DMS114 treated with DMSO at 0.1 percent for 48 hours (cell line): ENCODE results near the gene CADM2.
"Not testable (repeated sequence)": the region's sequence is repeated elsewhere in the genome, so short reads cannot be mapped to it uniquely, and the experiment has no call there.

Source experiments
- DNase-seq: peaks from one replicate; lab custom pipeline; 2025; ENCODE audit not compliant: unreplicated experiment; lab: John Stamatoyannopoulos, UW

CADM2 gene

DNA sequence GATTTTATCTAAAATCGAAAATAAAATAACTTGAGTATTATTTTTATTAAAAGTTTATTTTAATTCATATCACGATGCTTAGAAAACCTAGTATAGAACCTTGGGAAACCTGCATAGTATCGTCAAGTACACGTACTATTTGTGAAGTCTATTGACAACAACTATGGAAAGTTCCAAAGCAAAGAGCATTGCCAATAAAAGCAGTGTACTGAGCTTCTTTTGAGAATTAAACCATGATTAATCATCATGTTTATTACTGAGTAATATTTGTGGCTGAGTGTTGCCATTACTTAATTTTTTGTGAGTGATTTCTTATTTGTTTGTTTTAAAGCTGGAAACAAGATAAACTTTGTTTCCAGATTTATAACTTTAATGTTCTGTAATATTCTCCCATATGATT is 674.1 kb downstream of the CADM2 start:
- no peak for DNase-seq

DNA sequence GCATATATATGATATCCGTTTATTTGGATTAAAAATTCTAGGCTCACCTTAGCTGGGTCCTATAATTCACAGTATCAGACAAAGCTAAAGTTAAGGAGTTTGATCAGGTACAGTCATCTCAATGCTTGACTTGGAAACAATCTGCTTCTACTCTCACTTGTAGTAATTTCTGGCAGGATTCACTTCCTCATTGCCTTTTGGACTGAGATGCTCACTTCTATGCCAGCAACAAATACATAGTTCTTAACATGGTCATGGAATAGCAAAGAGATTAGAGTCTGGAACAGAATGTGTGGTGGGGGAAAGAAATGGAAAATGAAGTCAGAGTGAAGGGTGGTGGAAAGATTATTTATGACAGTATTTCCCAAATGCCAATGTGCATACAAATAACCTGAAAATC is 693.6 kb downstream of the CADM2 start:
- no peak for DNase-seq

DNA sequence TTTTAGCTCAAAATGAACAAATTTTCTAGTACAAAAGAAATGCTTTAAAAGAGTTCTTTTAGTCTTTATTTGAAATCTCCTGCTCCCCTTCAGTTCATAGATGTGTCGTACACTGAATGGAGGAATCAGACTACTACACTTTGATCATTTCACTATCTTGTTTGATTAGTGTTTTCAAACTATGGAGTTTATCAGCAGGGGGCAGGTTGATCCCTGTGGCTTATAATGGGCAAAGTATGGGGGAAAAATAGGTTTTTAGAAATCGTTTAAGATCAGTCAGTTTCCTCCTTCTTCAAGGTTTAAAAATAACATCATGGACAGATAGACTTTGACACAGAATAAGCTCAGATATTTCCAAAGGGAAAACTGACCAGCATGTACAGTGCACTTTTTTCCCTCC is 701.7 kb downstream of the CADM2 start:
- no peak for DNase-seq

DNA sequence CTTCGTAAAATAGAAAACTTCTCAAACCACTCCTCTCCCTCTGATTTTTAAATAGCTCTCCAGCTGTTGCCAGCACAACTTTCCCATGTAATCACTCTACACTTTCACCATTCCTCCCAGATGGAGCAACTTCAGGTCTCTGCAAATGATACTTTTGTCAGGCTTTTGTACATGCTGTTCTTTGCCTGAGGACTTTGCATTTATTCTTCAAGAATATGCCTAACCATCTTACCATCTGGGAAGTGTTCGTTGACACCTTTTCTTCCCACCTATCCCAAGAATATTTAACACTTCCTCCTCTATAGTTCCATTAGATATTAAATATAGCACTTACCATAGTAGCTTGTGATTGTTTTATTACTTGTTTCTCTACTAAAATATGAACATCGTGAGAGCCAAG is 703.7 kb downstream of the CADM2 start:
- DNase-seq = no peak

DNA sequence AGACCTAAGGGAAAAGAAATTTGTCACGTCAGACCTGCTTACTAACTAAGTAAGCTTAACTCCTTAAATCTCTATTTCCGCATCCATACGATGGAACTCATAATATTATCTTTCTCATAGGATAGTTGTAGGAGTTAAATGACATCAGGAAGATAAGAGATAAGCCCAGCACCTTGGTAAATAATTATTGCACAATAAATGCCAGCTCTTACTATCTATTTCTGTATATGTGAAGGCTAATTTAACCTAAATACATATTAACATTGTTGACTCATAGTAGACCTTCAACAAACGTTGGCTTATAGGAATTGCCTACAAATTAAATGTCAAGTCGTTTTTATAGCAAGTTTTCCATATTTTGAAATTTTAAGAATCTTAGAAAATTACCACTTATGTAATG is 709.0 kb downstream of the CADM2 start:
- DNase-seq = no peak

DNA sequence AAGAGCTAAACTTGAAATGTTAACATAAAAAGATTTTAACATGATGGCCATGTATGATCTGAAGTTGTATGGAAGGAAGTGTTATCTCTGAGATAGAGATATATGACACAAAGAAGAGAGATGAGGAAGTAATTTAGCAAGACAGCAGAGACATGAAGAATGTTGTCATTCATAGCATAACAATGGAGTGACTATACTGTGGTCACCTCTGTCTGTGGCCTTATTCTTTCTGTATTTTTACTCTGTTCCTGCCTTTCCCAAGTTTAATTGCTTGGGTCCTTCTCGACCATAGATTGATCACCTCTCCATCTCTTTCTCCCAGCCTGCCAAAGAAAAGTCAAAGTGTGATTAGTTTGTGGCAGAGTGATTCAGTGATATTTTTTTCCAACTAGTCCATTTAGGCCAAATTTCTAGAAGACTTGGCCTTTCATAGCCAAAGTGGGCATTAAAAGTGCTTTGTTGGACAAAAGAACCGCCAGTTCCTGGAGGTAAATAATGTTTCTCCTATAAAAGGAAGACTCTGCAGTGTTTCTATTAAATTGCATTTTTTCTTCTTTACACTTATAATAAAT is 711.9 kb downstream of the CADM2 start:
- no peak for DNase-seq

DNA sequence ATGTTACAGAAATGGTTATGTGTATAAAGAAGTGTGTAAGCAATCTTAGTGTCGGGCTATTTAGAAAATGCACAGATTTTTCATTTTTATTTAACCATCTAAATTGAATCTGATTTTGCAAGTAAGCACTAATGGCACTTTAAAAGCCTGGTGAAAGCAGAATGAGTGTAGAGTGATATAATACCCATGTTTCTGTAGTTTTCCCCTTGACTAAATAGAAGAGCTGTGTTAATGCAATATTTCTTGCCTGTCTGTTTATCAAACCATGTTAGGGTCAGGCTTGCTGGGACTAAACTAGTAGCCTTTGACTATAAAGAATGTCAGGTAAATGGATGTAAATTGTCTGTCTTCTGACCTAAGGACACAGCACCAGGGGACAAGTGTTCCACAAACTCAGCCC is 714.0 kb downstream of the CADM2 start:
- no peak for DNase-seq

DNA sequence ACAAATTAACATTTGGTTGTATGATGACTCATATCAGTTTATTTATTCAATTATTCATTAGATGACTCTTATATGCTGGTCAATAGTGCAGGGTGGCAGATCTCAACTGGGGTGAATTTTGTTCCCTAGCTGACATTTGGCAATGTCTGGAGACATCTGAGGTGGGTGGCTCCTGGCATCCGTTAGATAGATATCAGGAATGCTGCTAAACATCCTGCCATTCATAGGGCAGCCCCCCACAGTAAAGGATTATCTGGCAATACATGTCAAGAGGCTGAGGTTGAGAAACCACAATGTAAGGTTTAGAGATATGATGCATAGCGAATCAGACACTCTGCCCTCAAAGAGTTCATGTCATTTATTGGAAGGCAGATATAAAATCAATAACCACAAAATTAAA is 719.9 kb downstream of the CADM2 start:
- DNase-seq = no peak

DNA sequence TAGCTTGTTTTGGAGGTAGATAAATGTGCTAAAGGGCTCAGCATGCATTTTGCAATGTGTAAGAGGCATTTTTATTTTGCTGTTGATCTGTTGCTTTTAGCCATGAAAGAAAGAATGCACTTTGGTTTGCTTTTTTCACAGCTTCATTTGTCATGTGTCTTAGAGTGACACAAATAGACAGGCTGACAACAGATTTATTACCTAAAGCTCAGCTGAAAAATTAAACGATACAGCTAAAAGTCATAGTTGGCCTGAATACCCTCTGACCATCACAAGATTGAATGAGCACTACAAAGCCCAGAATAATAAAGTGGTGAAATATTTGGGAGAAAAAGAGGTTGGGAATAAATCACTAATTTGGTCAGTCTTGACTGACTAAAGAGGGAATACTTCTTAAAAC is 723.1 kb downstream of the CADM2 start:
- DNase-seq = no peak

DNA sequence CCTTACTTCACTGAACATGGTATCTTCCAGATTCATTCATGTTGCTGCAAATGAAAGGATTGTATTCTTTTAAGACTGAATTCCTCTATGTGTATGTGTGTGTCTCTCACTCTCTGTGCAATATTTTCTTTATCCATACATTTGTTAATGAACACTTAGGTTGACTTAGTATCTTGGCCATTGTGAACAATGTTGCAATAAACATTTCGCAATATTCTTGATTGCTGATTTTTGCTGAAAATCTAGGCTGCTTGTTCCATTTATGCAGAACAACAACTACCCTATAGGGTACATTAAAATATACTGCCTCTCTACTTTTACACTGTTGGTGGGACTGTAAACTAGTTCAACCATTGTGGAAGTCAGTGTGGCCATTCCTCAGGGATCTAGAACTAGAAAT is 732.4 kb downstream of the CADM2 start:
- no peak for DNase-seq

DNA sequence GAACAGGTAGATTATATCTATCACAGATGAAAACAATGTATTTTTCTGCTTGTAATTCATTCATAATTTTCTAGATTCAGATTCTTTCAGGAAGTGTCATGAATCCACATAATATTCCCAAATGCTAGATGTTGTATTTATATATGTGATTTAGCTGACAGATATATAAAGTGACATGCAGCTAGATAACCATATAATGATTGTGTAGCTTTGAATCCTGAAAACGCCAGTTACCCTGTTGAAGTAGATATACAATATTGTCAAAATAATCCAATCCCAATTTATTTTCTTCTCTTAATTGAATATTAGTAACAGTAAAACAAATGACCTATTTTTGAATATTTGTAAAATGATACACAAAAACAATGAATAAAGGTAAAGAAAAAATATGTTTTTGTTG is 738.4 kb downstream of the CADM2 start:
- DNase-seq = no peak

DNA sequence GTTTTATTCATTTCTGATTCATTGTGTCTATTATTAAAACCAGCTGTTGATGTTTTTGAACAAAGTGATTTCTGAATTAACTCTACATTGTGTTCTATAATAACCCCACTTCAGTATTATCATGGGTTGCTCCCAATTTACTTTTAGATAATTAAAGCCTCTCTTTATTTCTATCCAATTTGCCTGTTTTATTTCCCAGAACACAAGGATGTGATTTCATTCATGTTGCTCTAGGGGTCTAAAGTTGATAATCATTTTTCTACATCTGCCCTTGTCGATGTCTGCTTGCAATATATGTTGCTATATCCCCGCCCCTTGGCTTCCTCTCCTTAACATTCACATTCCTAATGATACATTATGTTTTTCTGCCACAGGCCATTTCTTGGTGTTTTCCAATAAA is 747.3 kb downstream of the CADM2 start:
- DNase-seq = no peak

DNA sequence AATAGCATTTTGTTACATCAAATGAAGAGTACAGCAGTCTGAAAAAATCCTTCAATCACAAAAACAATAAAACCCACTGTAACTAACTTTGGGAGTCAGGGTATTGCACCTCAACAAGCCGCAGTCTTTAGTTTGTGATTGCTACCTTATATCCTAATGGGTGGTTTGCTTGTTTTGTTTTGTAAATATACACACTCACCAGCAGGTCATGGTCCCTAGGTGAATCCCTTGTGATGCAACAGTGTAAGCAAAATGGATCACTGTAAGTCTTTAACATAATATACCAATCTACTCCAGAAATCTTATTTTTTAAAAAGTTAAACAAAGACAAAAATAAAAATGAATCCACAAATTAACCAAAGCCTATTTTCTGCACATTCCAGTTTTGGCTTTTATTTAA is 749.5 kb downstream of the CADM2 start:
- not testable (repeated sequence) for DNase-seq

DNA sequence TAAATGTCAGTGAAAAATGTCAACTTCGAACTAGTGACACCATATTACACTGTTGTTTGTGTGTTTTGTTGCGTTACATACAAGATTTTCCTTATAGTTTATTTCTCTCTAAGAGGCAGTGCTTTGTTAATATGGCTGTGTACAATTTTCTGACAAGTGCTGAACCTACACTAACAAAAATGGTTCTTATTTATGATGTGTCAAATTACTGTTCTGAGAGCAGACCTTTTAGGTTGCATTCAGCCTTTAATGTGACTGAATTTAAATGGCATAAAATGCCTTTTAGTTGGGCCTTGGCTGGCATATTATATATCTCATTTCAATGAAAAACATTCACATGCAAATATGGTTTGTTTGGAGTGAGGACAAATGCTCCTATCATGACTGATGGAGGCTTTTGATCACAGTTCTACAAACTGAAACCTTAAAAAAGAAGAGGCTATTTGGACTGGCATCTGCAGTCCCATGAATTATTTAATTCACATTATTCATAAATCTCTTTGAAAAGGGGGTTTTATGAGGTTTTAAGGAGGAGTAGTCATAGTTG is 750.6 kb downstream of the CADM2 start:
- DNase-seq = no peak

DNA sequence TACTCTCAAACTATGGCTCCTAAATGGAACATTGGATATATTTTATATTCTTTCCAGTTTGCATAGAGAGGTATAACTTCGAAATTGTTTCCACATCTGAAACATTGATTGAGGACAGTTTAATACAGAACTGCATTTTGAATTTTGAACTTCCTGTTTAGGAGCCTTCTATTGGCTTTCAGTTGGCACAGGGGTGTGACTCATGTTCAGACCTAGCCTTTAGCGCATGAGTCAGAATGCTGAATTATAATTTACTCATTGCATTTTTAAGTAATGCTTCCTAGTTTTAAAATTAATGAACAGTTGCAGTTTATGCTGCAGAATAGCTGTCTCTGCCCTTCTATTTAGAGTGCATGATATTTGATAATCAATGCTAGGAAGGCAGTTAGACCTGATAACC is 751.7 kb downstream of the CADM2 start:
- DNase-seq = no peak

DNA sequence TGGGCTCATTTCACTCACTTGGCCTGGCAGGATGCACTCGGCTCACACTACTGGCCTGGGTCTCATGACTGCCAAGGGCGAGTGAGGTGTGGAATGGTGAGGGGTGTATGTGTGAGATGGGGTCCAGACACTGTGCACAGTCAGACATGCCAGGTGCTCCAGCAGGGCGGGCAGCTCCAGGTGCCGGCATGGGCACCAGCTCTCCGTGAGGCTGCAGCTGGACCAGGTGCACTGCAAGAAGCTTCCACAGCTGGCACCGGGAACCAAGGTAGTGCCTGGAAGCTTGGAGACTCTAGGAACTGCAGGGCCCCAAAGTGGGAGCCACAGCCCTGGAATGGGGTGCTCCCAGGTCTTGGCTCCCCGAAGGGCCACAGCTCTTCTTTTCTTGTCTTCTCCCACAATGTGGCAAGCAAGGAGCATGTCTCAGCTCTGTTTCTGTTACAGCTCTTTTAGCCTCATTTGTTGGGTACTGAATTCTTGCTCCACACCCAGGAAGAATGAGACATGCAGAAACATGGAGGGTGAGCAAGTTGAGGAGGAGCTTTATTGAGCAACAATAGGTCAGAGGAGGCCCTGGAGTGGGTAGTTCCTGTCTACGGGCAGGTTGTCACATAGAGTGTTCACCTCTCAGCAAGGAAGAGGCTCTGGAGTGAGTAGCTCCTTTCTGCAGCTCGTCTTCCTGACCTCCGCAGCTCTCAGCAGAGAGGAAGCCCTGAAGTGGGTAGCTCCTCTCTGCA is 762.8 kb downstream of the CADM2 start:
- no peak for DNase-seq

DNA sequence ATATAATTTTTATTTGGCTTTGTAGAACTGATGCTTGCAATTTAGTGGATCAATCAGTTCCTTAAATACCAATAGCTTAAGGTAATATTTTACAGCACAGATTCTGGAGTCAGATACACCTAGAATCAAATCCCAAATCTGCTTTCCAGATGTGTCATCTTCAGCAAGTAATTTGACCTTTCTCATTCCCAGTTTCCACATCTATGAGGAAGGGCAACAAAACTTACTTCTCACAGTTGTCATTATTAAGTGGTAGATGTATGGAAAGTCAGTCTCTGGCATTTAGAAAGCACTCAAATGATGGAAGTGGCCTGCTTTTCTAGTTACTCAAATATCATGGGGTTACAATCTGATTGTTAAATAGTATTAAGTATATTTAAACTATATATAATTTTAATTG is 767.0 kb downstream of the CADM2 start:
- DNase-seq = no peak

DNA sequence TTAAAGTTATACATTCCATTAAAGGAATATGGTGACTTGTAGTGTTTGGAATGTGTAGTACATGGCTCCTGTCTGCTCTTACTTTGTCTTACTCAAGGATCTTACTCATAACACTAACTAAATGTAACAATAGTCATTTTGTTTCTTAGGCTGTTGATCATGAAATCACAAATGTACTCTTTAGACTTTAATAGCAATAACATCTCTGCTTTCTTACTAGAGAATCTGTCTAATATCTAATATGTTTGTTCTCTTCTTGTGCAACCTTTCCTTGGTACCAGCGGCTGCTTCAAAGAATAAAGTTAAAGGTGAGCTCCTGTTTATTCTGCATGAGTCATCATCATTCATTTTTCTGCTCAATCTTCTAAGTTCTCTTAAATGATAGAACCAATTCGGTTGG is 767.5 kb downstream of the CADM2 start:
- no peak for DNase-seq

DNA sequence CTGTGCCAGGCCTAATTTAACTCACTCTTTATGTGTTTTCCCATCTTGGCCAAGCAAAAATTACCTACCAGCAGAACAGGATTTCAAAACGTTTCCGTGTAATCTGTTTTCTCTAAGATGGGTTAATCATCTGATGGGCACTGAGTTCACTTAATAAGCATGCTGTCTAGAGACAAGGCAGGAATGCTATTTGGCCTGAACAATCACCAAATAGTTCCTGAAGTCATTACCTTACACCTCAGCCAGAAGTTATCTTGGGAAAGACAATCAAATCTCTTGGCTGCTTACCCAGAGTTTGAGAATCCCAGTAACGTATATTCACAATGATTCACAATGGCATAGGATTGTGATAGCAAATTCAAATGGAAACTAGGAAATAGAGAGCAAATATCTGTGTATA is 779.1 kb downstream of the CADM2 start:
- no peak for DNase-seq

DNA sequence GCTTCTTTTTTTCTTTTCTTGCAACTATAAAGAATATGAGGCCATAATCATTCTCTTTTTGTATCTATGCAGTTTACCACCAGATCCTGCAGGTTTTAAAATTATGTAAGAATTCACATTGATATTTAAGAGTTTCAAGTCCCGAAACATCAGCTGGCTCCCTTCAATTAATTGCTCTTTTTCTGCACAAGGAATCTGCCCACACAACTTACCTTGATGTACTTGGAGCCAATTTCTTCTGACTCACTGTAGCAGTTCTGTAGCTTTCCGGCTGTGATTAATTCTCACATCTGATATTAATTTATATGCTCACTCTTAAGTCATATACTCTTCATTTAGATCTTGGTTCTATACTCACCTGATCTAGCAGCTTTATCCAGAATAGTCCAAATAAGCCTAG is 781.8 kb downstream of the CADM2 start:
- DNase-seq = no peak

DNA sequence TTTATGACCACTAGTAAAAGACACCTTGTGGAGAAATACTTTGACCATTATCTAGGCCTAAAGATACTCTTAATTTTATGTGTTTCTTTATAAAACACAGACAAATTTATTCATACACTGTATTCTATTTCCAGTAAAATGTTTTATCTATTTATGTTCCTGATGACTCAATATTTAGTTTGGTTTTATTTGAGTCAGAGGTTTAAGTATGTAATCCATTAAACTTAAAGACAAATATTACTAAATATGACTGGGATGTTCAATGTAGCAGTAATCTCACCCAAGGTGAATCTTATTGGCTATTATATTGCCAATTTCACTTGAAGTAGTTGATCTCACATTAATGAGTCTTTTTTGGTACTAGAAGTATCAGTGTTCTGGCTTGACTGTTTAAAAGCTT is 799.7 kb downstream of the CADM2 start:
- DNase-seq = no peak

DNA sequence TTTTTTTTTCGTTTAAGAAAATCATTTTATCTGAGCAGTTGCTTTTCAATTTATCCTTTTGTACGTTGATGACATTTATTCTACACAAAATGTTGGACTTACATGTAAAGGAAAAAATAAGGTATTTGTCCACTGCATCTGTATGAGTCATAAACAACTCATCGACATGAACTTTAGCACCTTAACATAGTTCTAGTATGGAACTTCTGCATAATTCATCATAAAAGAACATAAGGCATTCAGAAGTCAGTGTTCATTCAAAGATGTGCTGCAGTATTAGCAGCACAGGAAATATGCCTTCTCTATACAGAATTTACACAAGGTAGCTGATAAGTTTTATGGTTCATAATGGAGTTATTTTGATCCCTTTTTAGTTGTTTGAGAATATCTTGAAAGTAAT is 801.6 kb downstream of the CADM2 start:
- DNase-seq = no peak

DNA sequence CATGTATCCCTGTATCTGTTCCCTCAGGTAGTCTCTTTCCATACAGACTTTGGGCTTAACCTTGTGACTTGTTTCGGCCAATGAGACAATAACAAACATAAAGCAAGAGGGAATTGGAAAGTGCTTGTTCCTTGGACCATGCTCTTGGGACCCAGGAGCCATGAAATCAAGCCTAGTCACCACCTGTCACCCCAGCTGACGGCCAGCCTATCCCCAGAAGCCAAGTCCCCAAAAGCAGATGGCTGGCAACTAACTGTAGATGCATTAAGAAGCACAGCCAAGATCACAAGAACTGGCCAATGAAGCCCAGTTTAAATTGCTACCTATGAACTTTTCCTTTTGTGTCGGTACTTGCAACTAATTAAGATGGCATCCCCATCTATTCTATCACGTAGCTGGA is 822.0 kb downstream of the CADM2 start:
- DNase-seq = no peak
